ENCODE measurements around the gene RBM14.

DNA sequence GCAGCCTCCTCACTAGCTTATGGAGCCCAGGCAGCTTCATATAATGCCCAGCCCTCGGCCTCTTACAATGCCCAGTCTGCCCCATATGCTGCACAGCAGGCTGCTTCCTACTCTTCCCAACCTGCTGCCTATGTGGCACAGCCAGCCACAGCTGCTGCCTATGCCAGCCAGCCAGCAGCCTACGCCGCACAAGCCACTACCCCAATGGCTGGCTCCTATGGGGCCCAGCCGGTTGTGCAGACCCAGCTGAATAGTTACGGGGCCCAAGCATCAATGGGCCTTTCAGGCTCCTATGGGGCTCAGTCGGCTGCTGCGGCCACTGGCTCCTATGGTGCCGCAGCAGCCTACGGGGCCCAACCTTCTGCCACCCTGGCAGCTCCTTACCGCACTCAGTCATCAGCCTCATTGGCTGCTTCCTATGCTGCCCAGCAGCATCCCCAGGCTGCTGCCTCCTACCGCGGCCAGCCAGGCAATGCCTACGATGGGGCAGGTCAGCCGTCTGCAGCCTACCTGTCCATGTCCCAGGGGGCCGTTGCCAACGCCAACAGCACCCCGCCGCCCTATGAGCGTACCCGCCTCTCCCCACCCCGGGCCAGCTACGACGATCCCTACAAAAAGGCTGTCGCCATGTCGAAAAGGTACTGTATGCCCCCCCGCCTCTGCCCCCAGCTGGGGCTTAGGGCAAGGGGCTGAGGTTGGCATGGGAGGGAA, 8.8 kb downstream of the RBM14 start:
- TF ChIP-seq, protein P1, sequence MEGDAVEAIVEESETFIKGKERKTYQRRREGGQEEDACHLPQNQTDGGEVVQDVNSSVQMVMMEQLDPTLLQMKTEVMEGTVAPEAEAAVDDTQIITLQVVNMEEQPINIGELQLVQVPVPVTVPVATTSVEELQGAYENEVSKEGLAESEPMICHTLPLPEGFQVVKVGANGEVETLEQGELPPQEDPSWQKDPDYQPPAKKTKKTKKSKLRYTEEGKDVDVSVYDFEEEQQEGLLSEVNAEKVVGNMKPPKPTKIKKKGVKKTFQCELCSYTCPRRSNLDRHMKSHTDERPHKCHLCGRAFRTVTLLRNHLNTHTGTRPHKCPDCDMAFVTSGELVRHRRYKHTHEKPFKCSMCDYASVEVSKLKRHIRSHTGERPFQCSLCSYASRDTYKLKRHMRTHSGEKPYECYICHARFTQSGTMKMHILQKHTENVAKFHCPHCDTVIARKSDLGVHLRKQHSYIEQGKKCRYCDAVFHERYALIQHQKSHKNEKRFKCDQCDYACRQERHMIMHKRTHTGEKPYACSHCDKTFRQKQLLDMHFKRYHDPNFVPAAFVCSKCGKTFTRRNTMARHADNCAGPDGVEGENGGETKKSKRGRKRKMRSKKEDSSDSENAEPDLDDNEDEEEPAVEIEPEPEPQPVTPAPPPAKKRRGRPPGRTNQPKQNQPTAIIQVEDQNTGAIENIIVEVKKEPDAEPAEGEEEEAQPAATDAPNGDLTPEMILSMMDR (IDR thresholded peaks at IDR 0.05) = no peak
- TF ChIP-seq EP300 (IDR thresholded peaks at IDR 0.05; ENCODE audit: low read depth) = no peak
- TF ChIP-seq POLR2AphosphoS5 (IDR thresholded peaks at IDR 0.05) = no peak

Data from transverse colon (tissue), 4 donors.